H1 (cell line): ENCODE results near the gene MKRN1. TPM values are rescaled to one million over a fixed set of nuclear protein-coding genes. Genes with fewer than 3 reads are reported as not detected.

Experiments
- CTCF ChIA-PET: fragments of 300-600 bp; sonication (Branson Sonifier 250); formaldehyde crosslinking; loops from one replicate; lab custom pipeline; 2021; ENCODE audit not compliant: partially characterized antibody; lab: Charles Lee
- POLR2A ChIA-PET: fragments of 300-600 bp; sonication (Branson Sonifier 250); formaldehyde crosslinking; loops from one replicate; lab custom pipeline; 2021; ENCODE audit warnings: inconsistent platforms; ENCODE audit not compliant: partially characterized antibody; lab: Charles Lee
- DNase-seq, 2 experiments: peaks; one replicate each; pipeline versions ENCODE4 v3.0.0 to v3.0.0-alpha.2; 2010 to 2022; ENCODE audit warnings: low spot score in 2 of 2, low read depth in 1 of 2, mixed read lengths in 1 of 2
- FAIRE-seq: peaks from 2 replicates; lab custom pipeline; 2011; peaks lifted over from hg19 to GRCh38; lab: Jason Lieb, UNC
- H2AFZ ChIP-seq: 2 replicates; pipeline ENCODE4 v1.8.1; 2012; ENCODE audit warnings: low read length, inconsistent platforms
- H2AK5ac ChIP-seq: 2 replicates; pipeline ENCODE4 v1.6.1; 2013; ENCODE audit warnings: low read depth, low read length
- H2BK120ac ChIP-seq: replicated peaks from 2 replicates; pipeline ENCODE3; 2013; ENCODE audit warnings: low read depth, low read length, inconsistent platforms
- H2BK12ac ChIP-seq: 2 replicates; pipeline ENCODE4 v1.6.1; 2013; ENCODE audit warnings: low read depth, low read length
- H2BK15ac ChIP-seq: 2 replicates; pipeline ENCODE4 v1.6.1; 2013; ENCODE audit warnings: low read length
- H2BK20ac ChIP-seq: 2 replicates; pipeline ENCODE4 v1.6.1; 2013; ENCODE audit warnings: low read length
- H2BK5ac ChIP-seq: 2 replicates; pipeline ENCODE4 v1.6.1; 2013; ENCODE audit warnings: low read depth, low read length
- H3K14ac ChIP-seq: 2 replicates; pipeline ENCODE4 v1.6.1; 2013; ENCODE audit warnings: inconsistent platforms; ENCODE audit not compliant: insufficient read length
- H3K18ac ChIP-seq: 2 replicates; pipeline ENCODE4 v1.6.1; 2013; ENCODE audit warnings: low read length; ENCODE audit errors: extremely low read depth
- H3K23ac ChIP-seq: 2 replicates; pipeline ENCODE4 v1.6.1; 2013; ENCODE audit warnings: inconsistent platforms; ENCODE audit not compliant: insufficient read length
- H3K23me2 ChIP-seq: 2 replicates; pipeline ENCODE4 v1.6.1; 2013; ENCODE audit warnings: low read depth, low read length
- H3K27ac ChIP-seq: 2 replicates; pipeline ENCODE4 v1.6.1; 2011; ENCODE audit warnings: low read depth, low read length, inconsistent platforms
- H3K27me3 ChIP-seq, 4 experiments: replicated peaks in 1 of 4; 1 replicate in 1 of 4; 2 replicates in 3 of 4; pipeline versions ENCODE4 v1.6.1 to v1.8.1; 2011 to 2013; ENCODE audit warnings: low read length in 3 of 4, mild to moderate bottlenecking in 3 of 4, inconsistent platforms in 2 of 4, mixed read lengths in 2 of 4, moderate library complexity in 1 of 4; ENCODE audit not compliant: control insufficient read depth in 3 of 4, insufficient read depth in 3 of 4; ENCODE audit errors: extremely low read depth in 1 of 4
- H3K36me3 ChIP-seq, 4 experiments: 2 replicates each; pipeline versions ENCODE4 v1.6.1 to v1.8.1; 2011 to 2013; ENCODE audit warnings: mild to moderate bottlenecking in 4 of 4, low read length in 3 of 4, moderate library complexity in 2 of 4, control low read depth in 1 of 4, inconsistent platforms in 1 of 4; ENCODE audit not compliant: insufficient read depth in 4 of 4, control insufficient read depth in 2 of 4
- H3K4ac ChIP-seq: replicated peaks from 2 replicates; pipeline ENCODE3; 2013; ENCODE audit warnings: low read length, low read depth, mixed read lengths, inconsistent platforms; ENCODE audit not compliant: insufficient read length
- H3K4me1 ChIP-seq, 4 experiments: replicated peaks in 1 of 4; 1 replicate in 1 of 4; 2 replicates in 3 of 4; pipeline versions ENCODE4 v1.6.1 to v1.8.1; 2011 to 2013; ENCODE audit warnings: low read length in 3 of 4, inconsistent platforms in 2 of 4, mixed read lengths in 1 of 4; ENCODE audit not compliant: insufficient read depth in 4 of 4, control insufficient read depth in 3 of 4
- H3K4me2 ChIP-seq, 2 experiments: 2 replicates each; pipeline versions ENCODE4 v1.6.1 to v1.8.1; 2011 to 2013; ENCODE audit warnings: low read depth in 2 of 2, low read length in 2 of 2, control low read depth in 1 of 2, inconsistent platforms in 1 of 2, mild to moderate bottlenecking in 1 of 2; ENCODE audit not compliant: insufficient read depth in 1 of 2
- H3K4me3 ChIP-seq, 4 experiments: fragments of 200-600, 300-600 bp in 1 of 4; sonication (generic), shearing (Covaris generic), sonication (Bioruptor Twin) in 1 of 4; 2 replicates each; pipeline versions ENCODE4 v1.5.1 to v1.8.1; 2011 to 2016; ENCODE audit warnings: low read length in 4 of 4, low read depth in 3 of 4, control low read depth in 2 of 4, inconsistent platforms in 2 of 4, mild to moderate bottlenecking in 2 of 4, mixed read lengths in 1 of 4, moderate library complexity in 1 of 4; ENCODE audit not compliant: insufficient read depth in 2 of 4; ENCODE audit errors: extremely low read depth in 1 of 4
- H3K56ac ChIP-seq: replicated peaks from 2 replicates; pipeline ENCODE3; 2013; ENCODE audit warnings: low read depth, mild to moderate bottlenecking, mixed read lengths, low read length, inconsistent platforms; ENCODE audit not compliant: insufficient read length
- H3K79me1 ChIP-seq: 2 replicates; pipeline ENCODE4 v1.6.1; 2013; ENCODE audit warnings: low read depth, low read length, control low read depth
- H3K79me2 ChIP-seq, 2 experiments: 2 replicates each; pipeline versions ENCODE4 v1.6.1 to v1.8.1; 2012 to 2013; ENCODE audit warnings: low read length in 2 of 2, mild to moderate bottlenecking in 2 of 2, inconsistent platforms in 1 of 2; ENCODE audit not compliant: insufficient read depth in 2 of 2, control insufficient read depth in 1 of 2
- H3K9ac ChIP-seq, 4 experiments: replicated peaks in 1 of 4; 1 replicate in 1 of 4; 2 replicates in 3 of 4; pipeline versions ENCODE4 v1.6.1 to v1.8.1; 2011 to 2013; ENCODE audit warnings: low read depth in 3 of 4, low read length in 3 of 4, control low read depth in 2 of 4, mild to moderate bottlenecking in 2 of 4, moderate library complexity in 2 of 4, inconsistent platforms in 1 of 4; ENCODE audit errors: extremely low read depth in 1 of 4
- H3K9me3 ChIP-seq, 2 experiments: 2 replicates each; pipeline versions ENCODE4 v1.6.1 to v1.8.1; 2012 to 2013; ENCODE audit warnings: mild to moderate bottlenecking in 2 of 2, moderate library complexity in 2 of 2, control low read depth in 1 of 2, inconsistent platforms in 1 of 2, low read depth in 1 of 2, low read length in 1 of 2, mixed read lengths in 1 of 2; ENCODE audit not compliant: insufficient read depth in 2 of 2
- H4K20me1 ChIP-seq, 2 experiments: replicated peaks in 1 of 2; 2 replicates each; pipeline versions ENCODE3 to v1.8.1; 2011 to 2013; ENCODE audit warnings: inconsistent platforms in 2 of 2, low read length in 2 of 2, mild to moderate bottlenecking in 1 of 2; ENCODE audit not compliant: insufficient read depth in 2 of 2, control insufficient read depth in 1 of 2
- H4K5ac ChIP-seq: 2 replicates; pipeline ENCODE4 v1.6.1; 2013; ENCODE audit warnings: low read length, low read depth, mixed read lengths, inconsistent platforms; ENCODE audit not compliant: insufficient read length
- H4K8ac ChIP-seq: 2 replicates; pipeline ENCODE4 v1.8.0; 2013; ENCODE audit warnings: mild to moderate bottlenecking, moderate library complexity, low read length, inconsistent platforms; ENCODE audit not compliant: insufficient read depth; ENCODE audit errors: extremely low read depth
- H4K91ac ChIP-seq: replicated peaks from 2 replicates; pipeline ENCODE3; 2013; ENCODE audit warnings: low read length, mixed read lengths, inconsistent platforms; ENCODE audit not compliant: insufficient read length
- BACH1 ChIP-seq: IDR thresholded peaks from 2 replicates; pipeline ENCODE4 v1.6.1; 2012; ENCODE audit warnings: low read length, improper control_type of control experiment
- BCL11A ChIP-seq, 2 experiments: IDR thresholded peaks; one replicate each; pipeline ENCODE4 v1.6.1; 2011; ENCODE audit warnings: low read depth in 2 of 2, low read length in 2 of 2, mild to moderate bottlenecking in 2 of 2
- KDM4A ChIP-seq: IDR thresholded peaks from one replicate; pipeline ENCODE4 v1.7.1; 2012; ENCODE audit warnings: low read depth, mild to moderate bottlenecking, moderate library complexity, low read length, inconsistent platforms; ENCODE audit not compliant: severe bottlenecking
- PHF8 ChIP-seq: fragments of 200-600 bp; sonication (generic); conservative IDR thresholded peaks from 2 replicates; pipeline ENCODE4 v1.7.1; 2012; ENCODE audit warnings: low read depth, mild to moderate bottlenecking, inconsistent platforms, low read length, moderate library complexity
- RBBP5 ChIP-seq: IDR thresholded peaks from 2 replicates; pipeline ENCODE4 v1.7.1; 2012; ENCODE audit warnings: low read depth, mild to moderate bottlenecking, inconsistent platforms, low read length, moderate library complexity, borderline replicate concordance
- WGBS, 2 experiments: shearing (Covaris generic) in 1 of 2; methylation state at CpG; one replicate each; pipeline versions ENCODE4 v1.1.6 to v1.1.7; 2013 to 2015; ENCODE audit warnings: low lambda C conversion rate in 2 of 2, mixed read lengths in 2 of 2, inconsistent platforms in 1 of 2, low coverage in 1 of 2, missing lambda C conversion rate in 1 of 2; ENCODE audit not compliant: insufficient replicate concordance in 2 of 2, insufficient coverage in 1 of 2, insufficient read length in 1 of 2; ENCODE audit errors: extremely low coverage in 1 of 2, missing lambda C conversion rate in 1 of 2; 5-methylcytosine and 5-hydroxymethylcytosine counted together
- polyA plus RNA-seq, 7 experiments: library from polyadenylated mRNA; depleted of rRNA in 3 of 7; stranded (reverse) in 5 of 7; unstranded in 2 of 7; fragments of >200 nt in 5 of 7; fragments of 200-250 nt in 2 of 7; gene quantifications; 1 replicate in 5 of 7; 2 replicates in 1 of 7; 4 replicates in 1 of 7; pipeline versions ENCODE4 v1.2.1 to v1.2.3, GENCODE V29; 2011 to 2013; ENCODE audit warnings: missing spikeins in 2 of 7, mixed read lengths in 2 of 7
- total RNA-seq: library from RNA; stranded (reverse); fragmentation: NEBNext Ultra II Directional; extraction: Animal tissue kit (Norgen Biotek cat#: 25700); gene quantifications from 2 replicates; pipeline ENCODE4 v1.2.1, GENCODE V29; 2021

Gene MKRN1
- total and polyA plus RNA-seq, 2 of the 8 experiments (the other 6 are each of a cell fraction or from before 2014, with no cell fraction given), result 46.2 to 99.6 TPM

DNA sequence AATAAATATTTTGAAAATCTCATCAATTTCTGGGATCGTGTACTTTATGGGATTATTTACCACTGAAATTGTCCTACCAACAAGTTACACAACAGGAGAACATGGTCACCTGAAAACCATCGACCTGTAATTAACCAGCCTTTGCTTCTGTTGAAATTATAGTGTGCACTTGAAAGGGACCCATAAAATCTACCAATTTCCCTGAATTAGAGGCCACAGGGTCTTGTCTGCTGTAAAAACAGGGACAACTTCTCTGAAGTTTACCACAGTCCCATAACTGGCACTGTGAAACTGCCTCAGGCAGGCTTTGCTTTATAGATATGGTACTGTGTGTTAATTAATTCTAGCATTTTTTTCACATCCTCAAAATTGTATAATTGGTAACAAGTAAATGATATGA lies 37.8 kb downstream of the MKRN1 start:
- Histone ChIP-seq H3K4ac (no peak overlapping the region), H4K5ac (no peak overlapping the region), H3K9ac (no peak overlapping the region), H2BK12ac (no peak overlapping the region), H2AFZ (no peak overlapping the region), H2BK20ac (no peak overlapping the region), H2AK5ac (no peak overlapping the region), H3K56ac (no peak overlapping the region), H4K8ac (no peak overlapping the region), H3K18ac (no peak overlapping the region), H4K20me1 (no peaks in the 10 kb centered on the region), H3K23me2 (no peaks in the 10 kb centered on the region; the same call in 1 of the 2 replicates), H3K36me3 (no peaks in the 10 kb centered on the region), H3K4me1 (no peaks in the 10 kb centered on the region), H3K79me1 (no peaks in the 10 kb centered on the region), H3K27ac (no peak overlapping the region), H3K27me3 (no peaks in the 10 kb centered on the region), H2BK120ac (no peak overlapping the region), H3K4me3 (no peak overlapping the region), H2BK15ac (no peak overlapping the region), H2BK5ac (no peak overlapping the region), H3K23ac (no peak overlapping the region), H3K79me2 (no peaks in the 10 kb centered on the region), H3K9me3 (no peaks in the 10 kb centered on the region), H4K91ac (no peak overlapping the region), H3K14ac (no peak overlapping the region), H3K4me2 (no peak overlapping the region)
- WGBS, 2 experiments, result 94% methylated on average over 2 of the region's 2 CpGs; no CpG with 5 or more reads in 1 of the 2 experiments
- DNase-seq (no peak), FAIRE-seq (no peak)
- CTCF ChIA-PET, result interaction anchor here (0.6 to 1.2 kb wide), 2 partner anchors 98 to 138 kb away, joined by 3 read pairs; no protein-coding TSS in a partner anchor
- no peak for TF ChIP-seq BCL11A (IDR thresholded peaks at IDR 0.05; ENCODE audit: low read depth in 2 of 2, low read length in 2 of 2)
- no peak for TF ChIP-seq RBBP5
- no peak for TF ChIP-seq KDM4A
- no peak for TF ChIP-seq BACH1
- no peak for TF ChIP-seq PHF8
- POLR2A ChIA-PET, result no interaction called here
